Stimulated activated CD4-positive, alpha-beta T cell treated with anti-CD3 and anti-CD28 coated beads, Interleukin-4, amount 100 ng/mL, for 24 hours (primary cell): ENCODE data around the gene CUL9.
"Not testable (repeated sequence)": the region's sequence is repeated elsewhere in the genome, so short reads cannot be mapped to it uniquely, and the experiment has no call there.

Experiments
- DNase-seq: peaks from one replicate; pipeline ENCODE4 v3.0.0-alpha.2; 2020

The CUL9 gene

GRCh38 chr6:43181942-43182860, at the start of gene CUL9:
Gene CUL9, plus strand, starts transcription at chr6:43182196. Its CDS starts 2,115 bp downstream, at chr6:43184311.
- DNase-seq: peak; percentile 79

DNA sequence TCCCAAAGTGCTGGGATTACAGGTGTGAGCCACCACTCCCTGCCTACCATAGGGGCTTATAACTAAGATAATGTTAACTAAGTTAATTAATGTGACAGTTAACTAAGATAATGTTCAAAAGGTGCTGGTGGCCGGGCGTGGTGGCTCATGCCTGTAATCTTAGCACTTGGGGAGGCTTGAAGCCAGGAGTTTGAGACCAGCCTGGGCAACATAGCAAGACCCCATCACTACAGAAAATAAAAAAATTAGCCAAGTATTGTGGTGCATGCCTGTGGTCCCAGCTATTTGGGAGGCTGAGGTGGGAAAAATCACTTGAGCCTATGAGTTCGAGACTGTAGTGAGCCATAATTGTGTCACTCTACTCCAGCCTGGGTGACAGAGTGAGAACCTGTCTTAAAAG, 43.7 kb upstream of the CUL9 start:
- DNase-seq: no peak

- not testable (repeated sequence) for DNase-seq
Measured at GRCh38 chr6:43139973-43140372, 42.0 kb upstream of the CUL9 start.

DNA sequence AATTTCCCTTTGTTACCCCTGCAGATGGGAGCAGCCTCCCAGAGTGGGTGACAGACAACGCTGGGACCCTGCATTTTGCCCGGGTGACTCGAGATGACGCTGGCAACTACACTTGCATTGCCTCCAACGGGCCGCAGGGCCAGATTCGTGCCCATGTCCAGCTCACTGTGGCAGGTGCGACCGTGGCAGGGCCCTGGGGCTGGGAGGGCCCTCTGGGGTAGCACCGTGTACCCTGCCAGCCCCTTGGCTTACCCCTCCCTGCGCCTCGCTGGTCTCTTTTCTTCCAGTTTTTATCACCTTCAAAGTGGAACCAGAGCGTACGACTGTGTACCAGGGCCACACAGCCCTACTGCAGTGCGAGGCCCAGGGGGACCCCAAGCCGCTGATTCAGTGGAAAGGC, 40.4 kb upstream of the CUL9 start:
- no peak for DNase-seq

GRCh38 chr6:43142101-43142500, 39.9 kb upstream of the CUL9 start:
- no peak for DNase-seq

DNA sequence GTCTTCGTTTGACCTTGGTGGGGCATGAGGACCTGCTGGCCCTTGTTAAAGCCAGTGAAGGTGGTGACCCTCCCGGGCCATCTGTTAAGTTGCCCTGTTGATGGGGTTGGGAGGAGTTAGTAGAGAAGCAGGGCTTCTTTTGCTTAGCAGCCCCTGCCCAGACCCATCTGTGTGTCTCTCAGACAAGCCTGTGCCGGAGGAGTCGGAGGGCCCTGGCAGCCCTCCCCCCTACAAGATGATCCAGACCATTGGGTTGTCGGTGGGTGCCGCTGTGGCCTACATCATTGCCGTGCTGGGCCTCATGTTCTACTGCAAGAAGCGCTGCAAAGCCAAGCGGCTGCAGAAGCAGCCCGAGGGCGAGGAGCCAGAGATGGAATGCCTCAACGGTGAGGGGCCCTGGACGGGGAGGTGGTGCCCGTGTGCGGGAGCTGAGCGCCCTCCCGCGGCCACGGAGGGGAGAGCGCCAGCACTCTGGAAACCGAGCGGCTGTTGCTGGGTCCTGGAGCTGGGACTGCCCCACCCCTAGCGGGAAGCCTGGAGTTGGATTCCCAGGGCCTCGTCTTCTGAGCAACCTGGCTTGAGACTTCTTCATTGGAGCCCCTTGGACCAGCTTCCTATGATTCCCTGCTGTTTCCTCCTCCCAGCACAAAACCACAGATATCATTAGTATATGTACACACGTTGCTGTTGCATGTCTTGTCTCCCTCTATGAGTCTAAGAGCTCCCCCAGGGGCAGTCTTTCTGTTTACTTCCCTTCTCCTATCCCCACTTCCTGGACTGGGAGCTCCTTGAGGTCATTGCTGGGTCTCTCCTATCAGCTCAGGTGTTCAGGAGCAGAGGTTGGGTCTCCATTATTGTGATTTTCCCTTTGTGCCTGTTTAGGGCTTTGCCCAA, 38.5 kb upstream of the CUL9 start:
- peak; percentile 71 for DNase-seq

- no peak for DNase-seq
Measured at GRCh38 chr6:43144879-43145278, 37.1 kb upstream of the CUL9 start.

DNA sequence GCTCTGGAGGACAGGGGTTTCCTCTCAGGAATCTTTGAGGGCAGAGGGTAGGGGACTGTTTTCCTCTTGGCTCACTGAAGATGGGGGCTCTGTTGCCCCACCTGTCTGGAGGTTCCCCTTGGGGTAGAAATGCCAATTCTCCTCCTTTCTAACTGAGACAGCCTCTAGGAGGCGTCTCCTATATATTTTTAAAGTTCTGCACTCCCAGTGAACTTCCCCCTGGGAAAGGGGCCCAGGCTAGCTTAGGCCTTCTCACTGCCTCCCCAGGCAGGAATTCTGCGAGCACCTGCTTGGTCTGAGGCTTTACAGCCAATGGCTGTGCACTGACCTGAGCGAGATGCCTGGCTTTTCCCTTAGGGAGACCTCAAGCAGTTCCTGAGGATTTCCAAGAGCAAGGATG, 35.7 kb upstream of the CUL9 start:
- DNase-seq: no peak

DNA sequence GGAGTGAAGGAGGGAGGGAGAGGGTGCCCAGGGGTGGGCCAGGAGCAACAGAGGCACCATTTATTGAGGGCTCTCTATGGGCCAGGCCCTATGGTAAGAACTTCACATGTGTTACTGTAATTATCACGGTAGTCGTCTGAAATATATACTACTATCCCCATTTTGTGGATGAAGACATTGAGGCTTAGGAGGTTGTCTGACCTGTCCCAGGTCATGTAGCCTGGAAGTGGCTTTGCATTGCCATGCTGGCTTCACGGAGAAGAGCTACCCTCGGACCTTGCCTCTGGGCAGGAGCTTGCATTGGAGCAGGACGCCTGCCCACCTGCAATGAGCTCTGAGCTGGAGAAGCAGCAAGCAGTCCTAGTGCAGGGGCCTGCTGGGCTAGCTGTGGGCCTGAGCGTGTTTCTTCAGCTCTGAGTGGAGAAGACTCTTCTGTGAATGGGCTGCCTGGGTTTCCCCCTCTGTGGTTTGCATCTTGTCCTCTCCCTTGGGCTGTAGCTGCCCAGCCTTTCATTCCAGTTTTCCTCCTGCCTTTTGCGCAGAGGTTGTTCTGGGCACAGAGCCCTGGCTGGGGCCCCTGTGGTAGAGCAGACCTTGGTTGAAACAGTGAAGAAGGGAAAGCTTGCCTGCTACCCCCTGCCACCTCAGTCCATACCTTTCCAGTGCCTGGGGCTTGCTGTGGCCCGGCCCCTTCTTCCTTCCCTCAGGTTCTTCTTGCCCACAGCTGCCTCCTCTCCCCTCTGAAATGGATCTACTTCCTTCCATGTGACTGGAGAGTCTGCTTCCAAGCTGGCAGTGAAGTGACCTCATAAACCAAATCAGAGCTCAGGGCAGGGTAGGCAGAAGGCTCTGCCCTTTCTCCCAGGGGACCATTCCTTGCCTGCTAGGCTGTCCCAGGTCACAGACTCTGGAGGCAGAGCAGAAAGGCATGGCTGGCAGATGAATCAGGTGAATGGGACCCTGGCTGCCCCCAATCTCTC, 35.0 kb upstream of the CUL9 start:
- no peak for DNase-seq

GRCh38 chr6:43147691-43148477, 34.1 kb upstream of the CUL9 start:
- DNase-seq: no peak

DNA sequence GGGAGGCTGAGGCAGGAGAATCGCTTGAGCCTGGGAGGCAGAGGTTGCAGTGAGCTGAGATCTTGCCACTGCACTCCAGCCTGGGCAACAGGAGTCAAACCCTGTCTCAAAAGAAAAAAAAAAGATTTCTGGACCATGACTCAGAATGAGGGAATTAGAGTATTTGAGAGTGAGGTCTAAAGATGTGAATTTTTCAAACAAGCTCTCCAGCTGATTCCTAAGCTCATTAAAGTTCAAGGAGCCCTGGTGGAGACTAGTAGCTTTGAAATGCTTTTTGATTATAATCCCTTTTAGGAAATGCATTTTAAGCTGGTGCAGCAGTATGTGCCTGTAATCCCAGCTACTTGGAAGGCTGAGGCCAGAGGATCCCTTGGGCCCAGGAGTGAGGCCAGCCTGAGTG, 32.7 kb upstream of the CUL9 start:
- DNase-seq: no peak

DNA sequence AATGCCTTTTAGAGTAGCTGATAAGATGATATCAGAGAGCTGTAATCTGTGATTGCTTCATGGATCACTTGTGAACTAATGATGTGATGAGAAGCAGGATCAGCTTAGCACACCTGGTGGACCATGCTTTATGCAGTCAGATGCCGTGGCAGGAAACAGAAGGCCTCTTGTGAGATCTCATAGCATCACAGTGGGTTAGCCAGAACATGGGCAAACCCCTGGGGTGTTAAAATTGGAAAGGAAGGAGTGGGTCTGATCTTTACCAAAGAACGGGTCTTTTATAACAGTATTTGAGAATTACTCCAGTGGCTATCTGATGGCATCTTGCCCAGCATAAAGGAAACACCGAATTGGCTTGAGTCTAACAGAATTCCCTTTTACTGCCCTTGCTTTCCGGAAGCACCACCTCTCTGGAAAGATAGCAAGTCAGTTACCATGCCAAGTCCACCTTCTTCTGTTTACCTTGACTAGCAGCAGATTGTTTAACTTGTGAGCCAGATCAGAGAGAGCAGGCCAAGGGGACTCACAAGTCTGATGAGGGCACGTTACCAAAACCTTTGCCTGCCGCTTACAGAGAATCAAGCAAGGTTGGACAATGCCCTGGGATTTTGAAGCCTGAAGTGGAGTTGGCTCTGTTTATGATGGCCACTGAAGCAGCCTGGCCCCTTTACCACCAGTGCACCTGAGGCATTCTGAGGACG, 31.8 kb upstream of the CUL9 start:
- no peak for DNase-seq

DNA sequence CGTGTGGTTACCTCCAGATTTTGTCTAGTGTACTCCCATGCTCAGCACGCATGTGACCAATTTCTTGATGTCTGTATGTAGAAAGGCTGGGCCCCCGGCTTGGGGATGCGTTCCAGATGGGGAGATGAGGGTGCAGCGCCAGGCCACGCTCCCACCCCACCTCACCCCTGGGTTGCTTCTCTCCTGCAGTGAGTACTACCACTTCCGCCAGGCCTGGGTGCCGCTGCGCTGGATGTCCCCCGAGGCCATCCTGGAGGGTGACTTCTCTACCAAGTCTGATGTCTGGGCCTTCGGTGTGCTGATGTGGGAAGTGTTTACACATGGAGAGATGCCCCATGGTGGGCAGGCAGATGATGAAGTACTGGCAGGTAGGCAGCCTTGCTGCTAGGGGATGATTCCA, 22.4 kb upstream of the CUL9 start:
- DNase-seq: no peak

DNA sequence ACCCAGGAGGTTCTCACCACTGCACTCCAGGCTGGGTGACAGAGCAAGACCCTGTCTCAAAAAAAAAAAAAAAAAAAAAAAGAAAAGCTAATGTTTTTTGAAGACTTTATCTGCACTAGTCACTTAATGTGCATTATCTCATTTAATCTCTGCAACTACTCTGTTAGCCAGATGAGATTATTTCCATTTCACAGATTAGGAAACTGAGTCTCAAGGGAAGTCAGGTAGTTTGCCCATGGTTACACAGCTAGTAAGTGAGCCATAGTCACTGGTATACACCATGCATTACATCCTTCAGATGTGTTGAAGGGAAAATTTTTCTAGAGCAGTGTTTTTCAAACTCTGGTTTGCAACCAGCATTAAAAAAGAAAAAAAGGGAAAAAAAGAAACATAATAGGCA, 18.1 kb upstream of the CUL9 start:
- DNase-seq: no peak

DNA sequence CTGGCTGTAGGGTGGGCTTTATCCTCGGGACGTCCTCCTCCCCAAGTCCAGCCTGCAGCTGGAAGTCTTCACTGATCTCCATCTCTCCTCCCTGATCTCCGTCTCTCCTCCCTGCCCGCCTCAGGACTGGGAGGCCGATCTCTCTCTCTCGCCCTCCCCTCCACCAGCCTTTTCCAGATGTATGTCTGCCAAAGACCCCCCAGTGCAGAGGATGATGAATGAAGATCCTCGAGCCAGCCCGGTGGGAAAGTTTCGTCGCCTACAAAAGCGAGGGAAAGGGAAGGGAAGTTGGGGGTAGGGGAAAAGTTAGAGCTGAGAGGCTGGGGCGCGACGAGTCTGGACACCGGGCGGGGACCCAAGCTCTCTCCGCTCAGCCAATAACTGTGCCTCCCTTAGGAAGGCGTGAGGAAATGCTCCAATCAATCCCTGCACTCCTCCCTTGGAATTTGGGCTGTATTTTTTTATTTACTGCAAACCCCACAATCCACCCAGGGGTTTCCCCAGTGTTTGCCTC, 11.5 kb upstream of the CUL9 start:
- DNase-seq: no peak

DNA sequence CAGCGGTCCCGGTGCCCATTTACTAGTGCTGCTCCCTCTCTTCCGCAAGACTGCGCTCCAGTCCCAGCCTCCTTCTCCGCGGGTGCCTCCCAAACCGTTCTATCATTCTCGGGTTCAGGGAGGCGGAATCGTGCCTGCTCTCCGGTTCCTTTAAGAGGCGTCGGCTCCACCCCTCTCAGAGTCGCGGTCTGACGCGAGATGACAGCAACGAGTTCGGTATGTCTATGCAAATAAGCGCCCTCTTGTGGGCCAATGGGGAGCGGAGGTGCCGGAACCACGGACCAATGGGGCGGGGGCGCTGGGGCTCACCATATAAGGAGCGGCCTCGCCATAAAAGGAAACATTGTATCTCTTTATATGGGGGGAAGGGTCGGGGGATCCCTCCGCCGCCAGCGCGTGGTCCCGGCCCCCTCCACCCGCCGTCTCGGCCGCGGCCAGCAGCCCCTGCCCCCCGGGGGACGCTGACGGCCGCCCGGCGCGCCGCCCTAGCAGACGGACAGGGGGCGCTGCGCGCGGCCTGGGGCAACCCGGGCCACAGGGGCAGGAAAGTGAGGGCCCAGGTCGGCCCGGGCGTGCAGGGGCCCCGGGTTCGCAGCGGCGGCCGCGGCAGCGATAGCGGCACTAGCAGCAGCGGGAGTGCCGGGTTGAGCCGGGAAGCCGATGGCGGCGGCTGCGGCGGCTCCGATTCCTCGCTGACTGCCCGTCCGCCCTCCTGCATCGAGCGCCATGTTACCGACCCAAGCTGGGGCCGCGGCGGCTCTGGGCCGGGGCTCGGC, 10.9 kb upstream of the CUL9 start, which contains the start of gene SRF:
TSS of gene SRF (plus strand) at position 339 of the 776 bp plus-strand sequence. CDS start at position 727, 388 bp downstream.
- peak; percentile 99 for DNase-seq

DNA sequence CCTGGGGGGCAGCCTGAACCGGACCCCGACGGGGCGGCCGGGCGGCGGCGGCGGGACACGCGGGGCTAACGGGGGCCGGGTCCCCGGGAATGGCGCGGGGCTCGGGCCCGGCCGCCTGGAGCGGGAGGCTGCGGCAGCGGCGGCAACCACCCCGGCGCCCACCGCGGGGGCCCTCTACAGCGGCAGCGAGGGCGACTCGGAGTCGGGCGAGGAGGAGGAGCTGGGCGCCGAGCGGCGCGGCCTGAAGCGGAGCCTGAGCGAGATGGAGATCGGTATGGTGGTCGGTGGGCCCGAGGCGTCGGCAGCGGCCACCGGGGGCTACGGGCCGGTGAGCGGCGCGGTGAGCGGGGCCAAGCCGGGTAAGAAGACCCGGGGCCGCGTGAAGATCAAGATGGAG, 10.3 kb upstream of the CUL9 start:
- DNase-seq: peak; percentile 35

- DNase-seq: peak; percentile 56
Measured at GRCh38 chr6:43172104-43173007, 9.6 kb upstream of the CUL9 start.
